ENCODE data around the gene HASPIN.

Gene HASPIN

GRCh38 chr17:3723556-3724377 lies at the start of gene HASPIN:
HASPIN (plus strand) TSS chr17:3723903; CDS start chr17:3723936, 33 bp downstream.
- peak; percentile 76 to 85 for DNase-seq (ENCODE audit: low read depth in 2 of 2)

- DNase-seq (ENCODE audit: low read depth in 2 of 2): no peak
Observed at GRCh38 chr17:3675886-3676285, 47.8 kb upstream of the HASPIN start.

GRCh38 chr17:3678095-3678820 lies 45.4 kb upstream of the HASPIN start:
- DNase-seq (ENCODE audit: low read depth in 2 of 2): no peak

- no peak for DNase-seq (ENCODE audit: low read depth in 2 of 2)
Observed at GRCh38 chr17:3678821-3679530, 44.7 kb upstream of the HASPIN start.

- no peak for DNase-seq (ENCODE audit: low read depth in 2 of 2)
Observed at GRCh38 chr17:3679531-3680126, 44.1 kb upstream of the HASPIN start.

GRCh38 chr17:3681057-3681456 lies 42.6 kb upstream of the HASPIN start:
- no peak for DNase-seq (ENCODE audit: low read depth in 2 of 2)

GRCh38 chr17:3681565-3681964 lies 42.1 kb upstream of the HASPIN start:
- DNase-seq (ENCODE audit: low read depth in 2 of 2): no peak

GRCh38 chr17:3682033-3682432 lies 41.7 kb upstream of the HASPIN start:
- no peak for DNase-seq (ENCODE audit: low read depth in 2 of 2)

GRCh38 chr17:3683054-3683511 lies 40.6 kb upstream of the HASPIN start:
- DNase-seq (ENCODE audit: low read depth in 2 of 2): peak; percentile 30 to 33

- DNase-seq (ENCODE audit: low read depth in 2 of 2): no peak
Observed at GRCh38 chr17:3685174-3685573, 38.5 kb upstream of the HASPIN start.

GRCh38 chr17:3688027-3688553 lies 35.6 kb upstream of the HASPIN start:
- DNase-seq (ENCODE audit: low read depth in 2 of 2): no peak

- DNase-seq (ENCODE audit: low read depth in 2 of 2): no peak
Observed at GRCh38 chr17:3688852-3689261, 34.8 kb upstream of the HASPIN start.

- no peak for DNase-seq (ENCODE audit: low read depth in 2 of 2)
Observed at GRCh38 chr17:3689262-3690093, 34.2 kb upstream of the HASPIN start.

GRCh38 chr17:3690094-3690715 lies 33.5 kb upstream of the HASPIN start:
- DNase-seq (ENCODE audit: low read depth in 2 of 2): no peak

GRCh38 chr17:3691617-3692067 lies 32.1 kb upstream of the HASPIN start:
- no peak for DNase-seq (ENCODE audit: low read depth in 2 of 2)

GRCh38 chr17:3692346-3692745 lies 31.4 kb upstream of the HASPIN start:
- DNase-seq (ENCODE audit: low read depth in 2 of 2): no peak

- no peak for DNase-seq (ENCODE audit: low read depth in 2 of 2)
Observed at GRCh38 chr17:3693141-3693540, 30.6 kb upstream of the HASPIN start.

- DNase-seq (ENCODE audit: low read depth in 2 of 2): peak in 1 of 2 donors; percentile 32
Observed at GRCh38 chr17:3693829-3694231, 29.9 kb upstream of the HASPIN start.

- no peak for DNase-seq (ENCODE audit: low read depth in 2 of 2)
Observed at GRCh38 chr17:3695129-3695722, 28.5 kb upstream of the HASPIN start.

Measured in stimulated activated CD8-positive, alpha-beta memory T cell treated with anti-CD3 and anti-CD28 coated beads, Interleukin-7, amount 100 ng/mL, for 4 hours (primary cell).